HCT116 (cell line): ENCODE measurements around the gene ARMC8. TPM values are rescaled to one million over a fixed set of nuclear protein-coding genes. Genes with fewer than 3 reads are reported as not detected.

Experiments used
- ATAC-seq: fragments of 200-7000 bp; cut with Tn5 transposase; 2 replicates; pipeline ENCODE4 v1.9.1; 2020; ENCODE audit warnings: mild to moderate bottlenecking, moderate library complexity
- BruUV-seq: library from RNA; stranded (reverse); fragments of 400-500 nt; replicated peaks from 2 replicates; lab custom pipeline; 2021; lab: Mats Ljungman, UMichigan
- CTCF ChIA-PET: fragments of 300-600 bp; sonication (Branson Sonifier 250); formaldehyde crosslinking; loops from one replicate; lab custom pipeline; 2021; ENCODE audit warnings: antibody characterized with exemption; lab: Charles Lee
- POLR2A ChIA-PET: fragments of 300-600, 350-600 bp; sonication (Branson Sonifier 250); formaldehyde crosslinking; loops from one replicate; lab custom pipeline; 2021; ENCODE audit warnings: antibody characterized with exemption; lab: Charles Lee
- RAD21 ChIA-PET, 2 experiments: fragments of 300-600 bp; sonication (Branson Sonifier 250); formaldehyde crosslinking; loops; one replicate each; lab custom pipeline; 2023; ENCODE audit warnings: low total read pairs in 2 of 2; ENCODE audit not compliant: uncharacterized antibody in 2 of 2, unreplicated experiment in 2 of 2, low non-redundant PET in 1 of 2; lab: Charles Lee
- DNase-seq: peaks from one replicate; pipeline ENCODE4 v3.0.0-alpha.2; 2010; ENCODE audit warnings: low read depth, low spot score
- H2AFZ ChIP-seq: fragments of 200-600 bp; shearing (Covaris generic), sonication (generic); 2 replicates; pipeline ENCODE4 v1.6.1; 2017; ENCODE audit warnings: low read depth, mixed run types, mixed read lengths, antibody characterized with exemption, low read length; ENCODE audit not compliant: poor library complexity, severe bottlenecking
- H3K27ac ChIP-seq: 2 replicates; pipeline ENCODE4 v1.5.1; 2012; ENCODE audit warnings: low read depth, low read length
- H3K27me3 ChIP-seq: fragments of 200-600 bp; sonication (generic); 2 replicates; pipeline ENCODE4 v1.6.1; 2016; ENCODE audit warnings: mixed run types, low read length, mixed read lengths; ENCODE audit not compliant: insufficient read depth
- H3K36me3 ChIP-seq, 2 experiments: fragments of 200-500 bp in 1 of 2; fragments of 200-600 bp in 1 of 2; sonication (Bioruptor generic) in 1 of 2; sonication (generic) in 1 of 2; 2 replicates each; pipeline versions ENCODE4 v1.5.1 to v1.6.1; 2014 to 2016; ENCODE audit warnings: low read length in 2 of 2, inconsistent platforms in 1 of 2, mixed read lengths in 1 of 2, mixed run types in 1 of 2; ENCODE audit not compliant: insufficient read depth in 2 of 2, control insufficient read depth in 1 of 2
- H3K4me1 ChIP-seq, 2 experiments: fragments of 200-600 bp in 1 of 2; sonication (generic) in 1 of 2; 2 replicates each; pipeline versions ENCODE4 v1.5.1 to v1.6.1; 2012 to 2017; ENCODE audit warnings: low read length in 2 of 2, inconsistent platforms in 1 of 2, mild to moderate bottlenecking in 1 of 2, mixed read lengths in 1 of 2, mixed run types in 1 of 2, moderate library complexity in 1 of 2; ENCODE audit not compliant: insufficient read depth in 2 of 2, control insufficient read depth in 1 of 2
- H3K4me2 ChIP-seq: fragments of 200-600 bp; sonication (generic); 2 replicates; pipeline ENCODE4 v1.6.1; 2017; ENCODE audit warnings: mixed run types, low read length, mixed read lengths
- H3K4me3 ChIP-seq, 2 experiments: fragments of 200-600 bp in 1 of 2; sonication (generic) in 1 of 2; replicated peaks in 1 of 2; 2 replicates each; pipeline ENCODE4 v1.5.1; 2011 to 2016; ENCODE audit warnings: low read length in 2 of 2, control low read depth in 1 of 2, low read depth in 1 of 2, mild to moderate bottlenecking in 1 of 2, mixed read lengths in 1 of 2, mixed run types in 1 of 2
- H3K79me2 ChIP-seq: fragments of 200-600 bp; sonication (generic); 2 replicates; pipeline ENCODE4 v1.6.1; 2017; ENCODE audit warnings: mild to moderate bottlenecking, mixed run types, low read length, moderate library complexity, mixed read lengths; ENCODE audit not compliant: insufficient read depth
- H3K9ac ChIP-seq: fragments of 200-600 bp; sonication (generic); 2 replicates; pipeline ENCODE4 v1.6.1; 2016; ENCODE audit warnings: low read length, mixed read lengths
- H3K9me2 ChIP-seq: fragments of 200-600 bp; sonication (generic), shearing (Covaris generic); 2 replicates; pipeline ENCODE4 v1.6.1; 2017; ENCODE audit warnings: mixed run types, mild to moderate bottlenecking, moderate library complexity; ENCODE audit not compliant: insufficient read depth
- H3K9me3 ChIP-seq, 2 experiments: fragments of 200-500 bp in 1 of 2; fragments of 200-600 bp in 1 of 2; sonication (Bioruptor generic) in 1 of 2; sonication (generic) in 1 of 2; 2 replicates each; pipeline ENCODE4 v1.6.1; 2014 to 2017; ENCODE audit warnings: low read length in 2 of 2, mixed read lengths in 2 of 2, inconsistent platforms in 1 of 2, low read depth in 1 of 2, mild to moderate bottlenecking in 1 of 2, mixed run types in 1 of 2, moderate library complexity in 1 of 2; ENCODE audit not compliant: control insufficient read depth in 1 of 2, insufficient read depth in 1 of 2
- H4K20me1 ChIP-seq: fragments of 200-600 bp; sonication (generic), shearing (Covaris generic); 2 replicates; pipeline ENCODE4 v1.6.1; 2017; ENCODE audit warnings: mixed run types, mild to moderate bottlenecking, moderate library complexity; ENCODE audit not compliant: insufficient read depth
- ATF3 ChIP-seq: IDR thresholded peaks from 2 replicates; pipeline ENCODE4 v1.6.1; 2012
- CBX3 ChIP-seq: IDR thresholded peaks from 2 replicates; pipeline ENCODE4 v1.6.1; 2012; ENCODE audit warnings: low read depth
- CEBPB ChIP-seq: IDR thresholded peaks from 2 replicates; pipeline ENCODE4 v1.6.1; 2012; ENCODE audit warnings: low read depth
- EGR1 ChIP-seq: IDR thresholded peaks from 2 replicates; pipeline ENCODE4 v1.6.1; 2012; ENCODE audit warnings: low read depth
- ELF1 ChIP-seq: IDR thresholded peaks from 2 replicates; pipeline ENCODE4 v1.6.1; 2012; ENCODE audit warnings: low read depth, borderline replicate concordance
- EZH2phosphoT487 ChIP-seq: fragments of 200-600 bp; IDR thresholded peaks from 2 replicates; pipeline ENCODE4 v1.6.1; 2018; ENCODE audit warnings: antibody characterized with exemption, borderline replicate concordance
- FOSL1 ChIP-seq: IDR thresholded peaks from 2 replicates; pipeline ENCODE4 v1.6.1; 2012; ENCODE audit warnings: low read depth
- MAX ChIP-seq: IDR thresholded peaks from 2 replicates; pipeline ENCODE4 v1.6.1; 2012
- REST ChIP-seq: IDR thresholded peaks from 2 replicates; pipeline ENCODE4 v1.6.1; 2012; ENCODE audit warnings: low read depth
- SP1 ChIP-seq: IDR thresholded peaks from 2 replicates; pipeline ENCODE4 v1.6.1; 2012; ENCODE audit warnings: low read depth
- TCF7L2 ChIP-seq: IDR thresholded peaks from 2 replicates; pipeline ENCODE4 v1.7.0; 2011; ENCODE audit warnings: borderline replicate concordance, inconsistent platforms; ENCODE audit not compliant: insufficient read depth, insufficient read length; ENCODE audit errors: extremely low read depth
- intact Hi-C: fragments of 100-400 bp; cut with micrococcal nuclease; formaldehyde crosslinking; loops from 2 replicates; pipeline ENCODE4 v1.10.0; 2022
- total RNA-seq: library from RNA; stranded (reverse); gene quantifications from one replicate; pipeline ENCODE4 v1.2.1, GENCODE V29; 2021; ENCODE audit not compliant: unreplicated experiment

Gene ARMC8
- total RNA-seq, 1 experiment from 2014 or later: 36.2 TPM

GRCh38 chr3:138222942-138223287 is 35.8 kb downstream of the ARMC8 start (continued):
- TF ChIP-seq REST (no peak), SP1 (no peak), EZH2phosphoT487 (no peak), FOSL1 (no peak), ELF1 (no peak), CEBPB (no peak), CBX3 (no peak)

- no peak overlapping the region for H3K27ac ChIP-seq
- intact Hi-C loops: no loop called here
- no peak overlapping the region for H2AFZ ChIP-seq
- no peaks in the 10 kb centered on the region for H3K9me3 ChIP-seq
- H4K20me1 ChIP-seq: no peaks in the 10 kb centered on the region
- no peak overlapping the region for H3K4me2 ChIP-seq
- H3K36me3 ChIP-seq: peaks cover 16% of the 10 kb centered on the region in 2 experiments
- H3K4me3 ChIP-seq: no peak overlapping the region
- DNase-seq (no peak), ATAC-seq (no peak)
- ChIA-PET RAD21 (no interaction called here), CTCF (no interaction called here), POLR2A (no interaction called here)
- H3K79me2 ChIP-seq: 0 out of 2 replicates have a peak, but pooled peaks cover 4% of the 10 kb centered on the region
- H3K4me1 ChIP-seq: no peaks in the 10 kb centered on the region
- H3K27me3 ChIP-seq: no peaks in the 10 kb centered on the region
- no TSS peak for BruUV-seq
- H3K9ac ChIP-seq: no peak overlapping the region
- H3K9me2 ChIP-seq: no peaks in the 10 kb centered on the region
- TF ChIP-seq CEBPB (no peak), REST (no peak), CBX3 (no peak), EGR1 (no peak), ATF3 (no peak), TCF7L2 (no peak), MAX (no peak)
Measured at GRCh38 chr3:138227650-138228049, 40.5 kb downstream of the ARMC8 start.
